Forelimb muscle (tissue), 1 donor: ENCODE measurements around the gene MYOCD. TPM values are rescaled to one million over a fixed set of nuclear protein-coding genes. Genes with fewer than 3 reads are reported as not detected.

ENCODE experiments used
- DNase-seq: peaks from one replicate; pipeline ENCODE4 v3.0.0-alpha.2; 2013; ENCODE audit warnings: low read depth
- polyA plus RNA-seq: library from polyadenylated mRNA; unstranded; fragments of 120-200 nt; gene quantifications from one replicate; pipeline ENCODE4 v1.2.1, GENCODE V29; 2013; ENCODE audit not compliant: insufficient read length

MYOCD gene
- polyA plus RNA-seq, 1 donor, result 0.70 TPM

- DNase-seq, result no peak
Measured at GRCh38 chr17:12709063-12709462, 43.4 kb downstream of the MYOCD start.

GRCh38 chr17:12712415-12712814 is 46.7 kb downstream of the MYOCD start:
- DNase-seq, result no peak

GRCh38 chr17:12712941-12713340 is 47.3 kb downstream of the MYOCD start:
- DNase-seq, result no peak

- no peak for DNase-seq
Measured at GRCh38 chr17:12719948-12720347, 54.3 kb downstream of the MYOCD start.

GRCh38 chr17:12721581-12721980 is 55.9 kb downstream of the MYOCD start:
- no peak for DNase-seq

- no peak for DNase-seq
Measured at GRCh38 chr17:12722282-12722681, 56.6 kb downstream of the MYOCD start.

GRCh38 chr17:12726131-12726530 is 60.4 kb downstream of the MYOCD start:
- no peak for DNase-seq

GRCh38 chr17:12727076-12727760 is 61.5 kb downstream of the MYOCD start:
- DNase-seq, result peak; percentile 76

GRCh38 chr17:12727881-12728280 is 62.2 kb downstream of the MYOCD start:
- DNase-seq, result no peak

- no peak for DNase-seq
Measured at GRCh38 chr17:12729086-12729485, 63.4 kb downstream of the MYOCD start.

- DNase-seq, result no peak
Measured at GRCh38 chr17:12730421-12730820, 64.7 kb downstream of the MYOCD start.

GRCh38 chr17:12730931-12731521 is 65.3 kb downstream of the MYOCD start:
- DNase-seq, result no peak

GRCh38 chr17:12731839-12732238 is 66.1 kb downstream of the MYOCD start:
- DNase-seq, result no peak

- no peak for DNase-seq
Measured at GRCh38 chr17:12732366-12732765, 66.7 kb downstream of the MYOCD start.

GRCh38 chr17:12734926-12735325 is 69.2 kb downstream of the MYOCD start:
- DNase-seq, result no peak

GRCh38 chr17:12735517-12735916 is 69.8 kb downstream of the MYOCD start:
- DNase-seq, result no peak

GRCh38 chr17:12736526-12736925 is 70.8 kb downstream of the MYOCD start:
- no peak for DNase-seq

- DNase-seq, result no peak
Measured at GRCh38 chr17:12737740-12738469, 72.2 kb downstream of the MYOCD start.

- DNase-seq, result no peak
Measured at GRCh38 chr17:12738624-12739023, 72.9 kb downstream of the MYOCD start.

- DNase-seq, result no peak
Measured at GRCh38 chr17:12739500-12739899, 73.8 kb downstream of the MYOCD start.

- DNase-seq, result no peak
Measured at GRCh38 chr17:12743046-12743445, 77.4 kb downstream of the MYOCD start.

GRCh38 chr17:12744298-12744697 is 78.6 kb downstream of the MYOCD start:
- DNase-seq, result no peak

GRCh38 chr17:12744786-12745185 is 79.1 kb downstream of the MYOCD start:
- no peak for DNase-seq
